GM10248 (cell line): Measurements from ENCODE around the gene TMEM63A.
"Not testable (repeated sequence)": the region's sequence is repeated elsewhere in the genome, so short reads cannot be mapped to it uniquely, and the experiment has no call there.

Source experiments
- CTCF ChIA-PET: fragments of 300-600 bp; sonication (Branson Sonifier 250); formaldehyde crosslinking; extraction: SDS; loops from one replicate; lab custom pipeline; 2021; ENCODE audit warnings: antibody characterized with exemption; lab: Yijun Ruan, JAX
- POLR2A ChIA-PET: fragments of 350-650 bp; sonication (Branson Sonifier 250); formaldehyde crosslinking; extraction: SDS; loops from one replicate; lab custom pipeline; 2020; ENCODE audit warnings: antibody characterized with exemption; lab: Yijun Ruan, JAX
- DNase-seq: peaks from one replicate; pipeline ENCODE4 v3.0.0; 2012; ENCODE audit errors: extremely low spot score
- TF ChIP-seq, protein P1 (sequence below): IDR thresholded peaks from 2 replicates; pipeline ENCODE4 v1.5.1; 2012; ENCODE audit warnings: mild to moderate bottlenecking, low read depth; ENCODE audit errors: extremely low read depth, missing control alignments, control extremely low read depth

Gene TMEM63A

DNA sequence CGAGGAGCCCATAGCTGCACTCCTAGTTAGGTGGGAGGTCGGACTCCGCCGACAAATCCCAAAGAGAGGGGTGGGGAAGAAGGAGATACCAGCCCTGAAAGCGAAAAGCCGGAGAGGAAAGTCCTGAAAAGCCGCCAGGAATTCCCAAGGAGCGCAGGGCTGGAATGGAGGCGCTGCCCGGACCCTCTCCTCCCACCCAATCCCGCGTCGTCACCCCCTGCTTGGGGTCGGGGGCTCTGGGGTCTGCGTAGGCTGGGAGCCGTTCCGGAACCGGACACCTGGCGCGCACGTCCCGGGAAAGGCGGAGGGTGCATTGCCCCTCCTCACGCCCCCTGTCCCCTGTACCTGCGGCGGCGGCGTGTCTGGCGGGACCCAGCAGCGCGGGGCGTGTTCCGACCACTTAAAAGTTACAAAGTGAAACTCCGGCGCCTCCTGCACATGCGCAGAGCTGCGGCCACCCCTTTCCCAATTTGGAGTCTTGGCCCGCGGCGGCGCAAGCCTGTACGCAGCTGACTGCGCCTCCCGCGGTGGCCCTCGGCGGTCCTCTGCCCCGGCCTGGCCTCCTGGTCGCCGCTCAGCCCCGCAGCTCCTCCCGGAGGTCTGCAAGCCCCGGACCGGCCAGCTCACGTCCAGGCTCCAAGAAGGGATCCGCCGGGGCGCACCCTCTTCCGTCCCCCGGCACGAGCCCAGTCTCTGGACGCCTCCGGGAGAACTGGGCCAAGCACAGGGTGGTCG lies at the start of gene TMEM63A:
Gene TMEM63A (minus strand): TSS at position 422 of the 735 bp plus-strand sequence. CDS start 4,800 bp downstream, outside the sequence.
- POLR2A ChIA-PET: interaction anchor here (1.0 kb wide), 1 partner anchor 181 kb away, joined by 3 read pairs; the partner anchor contains the start of gene H3-3A
- DNase-seq: peak; percentile 96
- CTCF ChIA-PET: interaction anchor here (0.8 to 4.6 kb wide), 23 partner anchors 8 to 414 kb away, joined by 3 to 34 read pairs (median 4); partner anchors contain the start of gene EPHX1
- TF ChIP-seq, protein P1, sequence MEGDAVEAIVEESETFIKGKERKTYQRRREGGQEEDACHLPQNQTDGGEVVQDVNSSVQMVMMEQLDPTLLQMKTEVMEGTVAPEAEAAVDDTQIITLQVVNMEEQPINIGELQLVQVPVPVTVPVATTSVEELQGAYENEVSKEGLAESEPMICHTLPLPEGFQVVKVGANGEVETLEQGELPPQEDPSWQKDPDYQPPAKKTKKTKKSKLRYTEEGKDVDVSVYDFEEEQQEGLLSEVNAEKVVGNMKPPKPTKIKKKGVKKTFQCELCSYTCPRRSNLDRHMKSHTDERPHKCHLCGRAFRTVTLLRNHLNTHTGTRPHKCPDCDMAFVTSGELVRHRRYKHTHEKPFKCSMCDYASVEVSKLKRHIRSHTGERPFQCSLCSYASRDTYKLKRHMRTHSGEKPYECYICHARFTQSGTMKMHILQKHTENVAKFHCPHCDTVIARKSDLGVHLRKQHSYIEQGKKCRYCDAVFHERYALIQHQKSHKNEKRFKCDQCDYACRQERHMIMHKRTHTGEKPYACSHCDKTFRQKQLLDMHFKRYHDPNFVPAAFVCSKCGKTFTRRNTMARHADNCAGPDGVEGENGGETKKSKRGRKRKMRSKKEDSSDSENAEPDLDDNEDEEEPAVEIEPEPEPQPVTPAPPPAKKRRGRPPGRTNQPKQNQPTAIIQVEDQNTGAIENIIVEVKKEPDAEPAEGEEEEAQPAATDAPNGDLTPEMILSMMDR: peak; percentile 34

DNA sequence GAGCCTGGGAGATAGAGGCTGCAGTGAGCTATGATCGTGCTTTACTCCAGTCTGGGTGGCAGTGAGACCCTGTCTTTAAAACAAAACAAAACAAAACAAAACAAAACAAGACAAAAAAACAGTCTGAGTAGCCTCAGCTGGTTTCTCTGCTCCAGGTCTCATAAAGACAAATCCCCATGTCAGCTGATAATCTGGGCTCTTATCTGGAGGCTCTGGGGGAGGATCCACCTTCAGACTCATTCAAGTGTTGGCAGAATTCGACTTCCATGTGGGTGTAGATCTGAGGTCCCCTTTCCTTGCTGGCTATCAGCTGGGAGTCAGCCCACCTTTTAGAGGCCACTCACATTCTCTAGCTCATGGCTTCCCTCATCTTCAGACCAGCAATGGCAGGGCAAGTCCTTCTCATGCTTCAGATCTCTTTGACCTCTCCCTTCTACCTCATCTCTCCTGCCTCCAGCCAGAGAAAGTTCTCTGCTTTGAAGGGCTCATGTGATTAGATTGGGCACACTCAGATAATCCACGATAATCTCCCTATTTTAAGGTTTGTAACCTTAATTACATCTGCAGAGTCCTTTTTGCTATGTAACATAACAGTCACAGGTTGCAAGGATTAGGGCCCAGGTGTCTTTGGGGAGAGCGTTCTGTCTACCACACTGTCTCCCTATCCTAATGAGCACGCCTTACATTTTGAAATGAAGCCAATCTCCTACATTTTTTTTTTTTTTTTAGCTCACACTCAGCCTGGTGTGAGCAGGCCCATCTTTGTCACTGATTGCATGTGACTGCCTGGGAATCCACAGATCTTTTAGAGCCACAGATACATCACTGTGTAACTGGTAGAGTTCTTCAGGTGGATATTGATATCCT lies 49.3 kb upstream of the TMEM63A start:
- no peak for DNase-seq
- ChIA-PET POLR2A (interaction anchor here (0.6 kb wide), 1 partner anchor 283 kb away, joined by 4 read pairs; no protein-coding TSS in a partner anchor), CTCF (interaction anchor here (0.8 to 2.4 kb wide), 6 partner anchors 10 to 154 kb away, joined by 3 to 12 read pairs (median 4); partner anchors contain the start of genes LEFTY2 and SRP9)
- TF ChIP-seq, protein P1: no peak

DNA sequence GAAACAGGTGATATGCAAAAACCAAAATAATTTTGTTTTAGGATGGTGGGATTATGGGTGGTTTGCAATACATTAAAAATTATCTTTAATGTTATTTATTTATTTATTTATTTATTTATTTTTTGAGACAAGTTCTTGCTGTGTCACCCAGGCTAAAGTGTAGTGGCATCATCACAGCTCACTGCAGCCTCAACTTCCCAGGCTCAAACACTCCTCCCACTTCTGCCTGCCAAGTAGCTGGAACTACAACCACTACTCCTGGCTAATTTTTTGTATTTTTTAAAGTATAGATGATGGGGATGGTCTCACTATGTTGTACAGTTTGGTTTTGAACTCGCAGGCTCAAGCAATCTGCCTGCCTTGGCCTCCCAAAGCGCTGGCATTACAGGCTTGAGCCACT lies 48.4 kb upstream of the TMEM63A start:
- ChIA-PET POLR2A (no interaction called here), CTCF (interaction anchor here (0.8 to 2.4 kb wide), 5 partner anchors 11 to 153 kb away, joined by 3 to 12 read pairs (median 5); partner anchors contain the start of genes LEFTY2 and SRP9)
- no peak for DNase-seq
- TF ChIP-seq, protein P1: no peak

DNA sequence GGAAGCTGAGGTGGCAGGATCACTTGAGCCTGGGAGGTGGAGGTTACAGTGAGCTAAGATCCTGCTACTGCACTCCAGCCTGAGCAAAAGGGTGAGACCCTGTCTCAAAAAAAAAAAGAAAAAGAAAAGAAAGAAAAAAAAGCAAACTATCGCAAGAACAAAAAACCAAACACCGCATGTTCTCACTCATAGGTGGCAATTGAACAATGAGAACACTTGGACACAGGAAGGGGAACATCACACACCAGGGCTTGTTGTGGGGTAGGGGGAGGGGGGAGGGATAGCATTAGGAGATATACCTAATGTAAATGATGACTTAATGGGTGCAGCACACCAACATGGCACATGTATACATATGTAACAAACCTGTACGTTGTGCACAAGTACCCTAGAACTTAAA lies 47.3 kb upstream of the TMEM63A start:
- POLR2A ChIA-PET: interaction anchor here (0.6 kb wide), 1 partner anchor 1607 kb away, joined by 5 read pairs; no protein-coding TSS in a partner anchor
- DNase-seq, CTCF ChIA-PET: not testable (repeated sequence)

DNA sequence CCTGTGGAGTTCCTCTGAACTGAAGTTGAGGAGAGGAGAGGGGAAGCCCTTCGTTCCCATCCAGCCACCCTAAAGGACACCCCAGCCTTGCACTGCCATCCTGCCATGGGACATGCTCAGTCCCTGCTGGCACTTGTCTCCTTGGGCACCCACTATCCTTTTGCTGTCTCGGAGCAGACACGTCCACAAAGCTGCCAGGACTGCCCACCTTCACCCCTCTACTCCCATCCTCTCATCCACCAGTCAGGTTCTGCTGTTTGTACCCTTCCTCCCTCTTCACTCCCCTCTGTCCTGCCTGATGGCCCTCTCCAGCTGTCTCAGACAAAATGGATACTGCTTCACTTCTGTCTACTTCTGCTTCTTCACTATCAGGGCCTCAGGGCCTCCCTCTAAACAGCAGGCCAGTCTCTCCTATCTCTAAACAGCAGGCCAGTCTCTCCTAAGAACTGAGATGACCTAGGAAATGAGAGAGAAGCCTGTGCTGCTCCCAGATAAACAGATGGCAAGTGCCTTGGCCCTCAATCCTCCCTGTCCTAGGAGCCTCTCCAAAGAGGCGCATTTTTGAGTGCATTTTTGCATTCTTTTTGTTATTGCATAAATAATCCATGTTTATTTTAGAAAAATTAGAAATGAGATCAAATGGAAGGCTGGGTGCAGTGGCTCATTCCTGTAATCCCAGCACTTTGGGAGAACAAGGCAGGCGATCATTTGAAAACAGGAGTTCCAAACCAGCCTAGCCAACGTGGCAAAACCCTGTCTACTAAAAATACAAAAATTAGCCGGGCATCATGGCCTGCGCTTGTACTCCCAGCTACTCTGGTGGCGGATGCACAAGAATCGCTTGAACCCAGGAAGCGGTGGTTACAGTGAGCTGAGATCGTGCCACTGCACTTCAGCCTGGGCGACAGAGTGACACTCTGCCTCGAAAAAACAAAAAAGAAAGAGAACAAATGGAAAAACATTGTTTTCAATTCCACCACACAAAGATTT lies 46.3 kb upstream of the TMEM63A start:
- ChIA-PET POLR2A (no interaction called here), CTCF (no interaction called here)
- DNase-seq: no peak
- TF ChIP-seq, protein P1: no peak

DNA sequence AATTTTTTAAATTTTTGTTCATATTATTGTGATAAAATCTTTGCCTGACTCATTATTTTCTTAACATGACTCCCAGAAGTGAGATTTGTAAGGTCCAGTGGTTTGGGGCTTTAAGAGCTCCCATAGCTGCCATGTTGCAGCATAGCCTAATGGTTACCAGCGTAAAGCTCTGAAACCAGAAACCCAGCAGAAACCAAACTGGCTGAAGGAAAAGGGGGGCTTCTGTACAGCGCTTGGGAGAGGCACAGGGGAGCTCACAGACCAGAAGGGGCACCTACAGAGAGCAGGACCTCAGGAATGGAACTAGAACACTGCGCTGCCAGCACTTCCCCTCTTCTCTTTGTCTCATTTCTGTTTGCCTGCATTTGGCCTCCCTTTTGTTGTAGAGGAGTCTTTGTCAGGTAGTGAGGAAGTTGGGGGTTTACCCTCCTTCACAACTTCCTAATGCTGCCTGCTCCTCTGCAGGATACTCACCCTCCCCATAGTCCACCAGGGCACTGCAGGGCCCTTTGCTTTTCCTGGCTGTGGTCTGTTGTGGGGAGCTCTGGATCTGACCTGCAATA lies 44.5 kb upstream of the TMEM63A start:
- ChIA-PET CTCF (interaction anchor here (0.9 to 7.6 kb wide), 4 partner anchors 9 to 19 kb away, joined by 3 to 43 read pairs (median 3); no protein-coding TSS in a partner anchor), POLR2A (no interaction called here)
- TF ChIP-seq, protein P1: no peak
- DNase-seq: no peak
